Ovary (tissue), 3 donors: ENCODE results near the gene ECHDC3.

Experiments
- CTCF ChIP-seq, 3 donors: fragments of 450-650 bp in 2 of 3; fragments of 200-600 bp in 1 of 3; IDR thresholded peaks; one replicate each; pipeline versions ENCODE4 v1.5.1 to v1.8.0; 2016 to 2022; ENCODE audit warnings: antibody characterized with exemption in 3 of 3, mild to moderate bottlenecking in 1 of 3
- EP300 ChIP-seq: sonication (generic); formaldehyde crosslinking; IDR thresholded peaks from one replicate; pipeline ENCODE4 v1.6.1; 2017; ENCODE audit warnings: antibody characterized with exemption
- POLR2A ChIP-seq: fragments of 450-650 bp; IDR thresholded peaks from one replicate; pipeline ENCODE4 v1.6.1; 2017; ENCODE audit warnings: antibody characterized with exemption, mild to moderate bottlenecking, moderate library complexity
- donor health status: DM: no; HTN: no; CAD: no.

GRCh38 chr10:11794566-11794965, 52.4 kb downstream of the ECHDC3 start:
- no peak for TF ChIP-seq CTCF (IDR thresholded peaks at IDR 0.05)
- no peak for TF ChIP-seq POLR2A
- no peak for TF ChIP-seq EP300
